ENCODE data around the gene RNF32.

Gene RNF32

GRCh38 chr7:156667110-156667426 lies 26.5 kb downstream of the RNF32 start:
- TF ChIP-seq PPARA (CRISPR knock-in tag; IDR thresholded peaks at IDR 0.05; ENCODE audit: borderline replicate concordance) (no peak), ESRRG (CRISPR knock-in tag; IDR thresholded peaks at IDR 0.05) (no peak), BACH2 (CRISPR knock-in tag; IDR thresholded peaks at IDR 0.05; ENCODE audit: borderline replicate concordance) (no peak), RARB (CRISPR knock-in tag; IDR thresholded peaks at IDR 0.05) (no peak), ISL1 (CRISPR knock-in tag; IDR thresholded peaks at IDR 0.05) (no peak), ARNTL (CRISPR knock-in tag; IDR thresholded peaks at IDR 0.05; ENCODE audit: borderline replicate concordance, low read depth) (no peak), CSDC2 (CRISPR knock-in tag; IDR thresholded peaks at IDR 0.05) (no peak), CREB5 (CRISPR knock-in tag; IDR thresholded peaks at IDR 0.05; ENCODE audit: low read depth) (no peak), CSRNP3 (CRISPR knock-in tag; IDR thresholded peaks at IDR 0.05) (no peak), SNAI2 (CRISPR knock-in tag; IDR thresholded peaks at IDR 0.05) (no peak), OSR1 (CRISPR knock-in tag; IDR thresholded peaks at IDR 0.05) (no peak), POU6F1 (CRISPR knock-in tag; IDR thresholded peaks at IDR 0.05; ENCODE audit: borderline replicate concordance, low read depth) (no peak), TOX (CRISPR knock-in tag; IDR thresholded peaks at IDR 0.05; ENCODE audit: borderline replicate concordance) (no peak), ZFP30 (CRISPR knock-in tag; IDR thresholded peaks at IDR 0.05) (no peak), TCF4 (CRISPR knock-in tag; IDR thresholded peaks at IDR 0.05; ENCODE audit: borderline replicate concordance) (no peak), ZC3H10 (CRISPR knock-in tag; IDR thresholded peaks at IDR 0.05) (no peak), ZNF565 (CRISPR knock-in tag; conservative IDR thresholded peaks at IDR 0.05; ENCODE audit: low read depth) (no peak), GLIS3 (CRISPR knock-in tag; IDR thresholded peaks at IDR 0.05) (no peak), ZNF70 (CRISPR knock-in tag; IDR thresholded peaks at IDR 0.05) (no peak), ZFP3 (CRISPR knock-in tag; IDR thresholded peaks at IDR 0.05) (no peak)
- no peak for ATAC-seq

GRCh38 chr7:156668130-156668741 lies 27.7 kb downstream of the RNF32 start:
- no peak for ATAC-seq
- TF ChIP-seq CREB5 (CRISPR knock-in tag; IDR thresholded peaks at IDR 0.05; ENCODE audit: low read depth) (no peak), OSR1 (CRISPR knock-in tag; IDR thresholded peaks at IDR 0.05) (no peak), ZFP3 (CRISPR knock-in tag; IDR thresholded peaks at IDR 0.05) (no peak), TOX (CRISPR knock-in tag; IDR thresholded peaks at IDR 0.05; ENCODE audit: borderline replicate concordance) (no peak), CSRNP3 (CRISPR knock-in tag; IDR thresholded peaks at IDR 0.05) (no peak), ZNF8 (CRISPR knock-in tag; IDR thresholded peaks at IDR 0.05) (no peak), ESRRG (CRISPR knock-in tag; IDR thresholded peaks at IDR 0.05) (no peak), ZFP30 (CRISPR knock-in tag; IDR thresholded peaks at IDR 0.05) (no peak), GLIS3 (CRISPR knock-in tag; IDR thresholded peaks at IDR 0.05) (no peak), TCF4 (CRISPR knock-in tag; IDR thresholded peaks at IDR 0.05; ENCODE audit: borderline replicate concordance) (no peak), ZNF565 (CRISPR knock-in tag; conservative IDR thresholded peaks at IDR 0.05; ENCODE audit: low read depth) (no peak), RARB (CRISPR knock-in tag; IDR thresholded peaks at IDR 0.05) (no peak), BACH2 (CRISPR knock-in tag; IDR thresholded peaks at IDR 0.05; ENCODE audit: borderline replicate concordance) (no peak), PATZ1 (CRISPR knock-in tag; IDR thresholded peaks at IDR 0.05; ENCODE audit: borderline replicate concordance) (no peak), PPARA (CRISPR knock-in tag; IDR thresholded peaks at IDR 0.05; ENCODE audit: borderline replicate concordance) (no peak), ARNTL (CRISPR knock-in tag; IDR thresholded peaks at IDR 0.05; ENCODE audit: borderline replicate concordance, low read depth) (no peak), CSDC2 (CRISPR knock-in tag; IDR thresholded peaks at IDR 0.05) (no peak), TSHZ2 (CRISPR knock-in tag; IDR thresholded peaks at IDR 0.05) (no peak), POU6F1 (CRISPR knock-in tag; IDR thresholded peaks at IDR 0.05; ENCODE audit: borderline replicate concordance, low read depth) (no peak)
